Measurements from ENCODE around the gene NDUFAF2. TPM values are rescaled to one million over a fixed set of nuclear protein-coding genes. Genes with fewer than 3 reads are reported as not detected.

NDUFAF2 gene
- polyA plus RNA-seq, 1 of the 3 experiments (the other 2 are of a cell fraction) = 33.4 TPM

GRCh38 chr5:60916646-60917045 is 28.4 kb upstream of the NDUFAF2 start:
- no peak for DNase-seq
- Histone ChIP-seq H2AFZ (ENCODE audit: low read depth) (no peak overlapping the region), H3K9ac (no peak overlapping the region), H3K27ac (ENCODE audit: low read depth in 2 of 2, low read length in 1 of 2) (no peak overlapping the region), H4K20me1 (ENCODE audit: insufficient read depth) (no peaks in the 10 kb centered on the region), H3K9me3 (no peaks in the 10 kb centered on the region), H3F3A (replicated peaks; ENCODE audit: insufficient read depth) (peaks cover 1% of the 10 kb centered on the region), H3K4me3 (ENCODE audit: low read depth in 2 of 2, low read length in 1 of 2) (no peak overlapping the region), H3K36me3 (replicated peaks in 1 of 2; ENCODE audit: control insufficient read depth in 1 of 2, insufficient read depth in 2 of 2, low read length in 1 of 2) (peaks cover 42 to 45% of the 10 kb centered on the region in 2 experiments), H3K4me1 (ENCODE audit: control insufficient read depth in 1 of 2, insufficient read depth in 2 of 2, low read depth in 1 of 2, low read length in 1 of 2) (no peaks in the 10 kb centered on the region), H3K9me2 (no peaks in the 10 kb centered on the region), H3K27me3 (ENCODE audit: insufficient read depth) (no peaks in the 10 kb centered on the region), H3K4me2 (no peak overlapping the region), H3K79me2 (ENCODE audit: insufficient read depth) (no peaks in the 10 kb centered on the region)
- ChIA-PET POLR2A (no interaction called here), CTCF (no interaction called here)
- TF ChIP-seq GABPA (IDR thresholded peaks at IDR 0.05; ENCODE audit: low read depth) (no peak), TEAD4 (IDR thresholded peaks at IDR 0.05; ENCODE audit: borderline replicate concordance, insufficient read depth) (no peak), SMC3 (IDR thresholded peaks at IDR 0.05; ENCODE audit: low read depth, low read length) (no peak), GATA2 (CRISPR knock-in tag; IDR thresholded peaks at IDR 0.05) (no peak), TCF12 (IDR thresholded peaks at IDR 0.05) (no peak), RXRA (IDR thresholded peaks at IDR 0.05; ENCODE audit: borderline replicate concordance, low read depth) (no peak), SIN3A (IDR thresholded peaks at IDR 0.05; ENCODE audit: borderline replicate concordance, low read depth, low read length) (no peak), RCOR1 (IDR thresholded peaks at IDR 0.05; ENCODE audit: low read length) (no peak), CHD2 (IDR thresholded peaks at IDR 0.05; ENCODE audit: low read length, partially characterized antibody) (no peak), NFIC (IDR thresholded peaks at IDR 0.05; ENCODE audit: borderline replicate concordance) (no peak), EP300 (IDR thresholded peaks at IDR 0.05; ENCODE audit: borderline replicate concordance in 1 of 2, low read depth in 1 of 2, low read length in 1 of 2) (no peak), MEF2A (IDR thresholded peaks at IDR 0.05; ENCODE audit: borderline replicate concordance, low read depth) (no peak), FOXM1 (IDR thresholded peaks at IDR 0.05; ENCODE audit: low read depth) (no peak), JUND (IDR thresholded peaks at IDR 0.05) (no peak), NRF1 (IDR thresholded peaks at IDR 0.05; ENCODE audit: low read depth, low read length) (no peak)

- POLR2A ChIA-PET = no interaction called here
- no peaks in the 10 kb centered on the region for H3K4me1 ChIP-seq (ENCODE audit: control insufficient read depth in 1 of 2, insufficient read depth in 2 of 2, low read depth in 1 of 2, low read length in 1 of 2)
- peaks cover 45 to 48% of the 10 kb centered on the region in 2 experiments for H3K36me3 ChIP-seq (replicated peaks in 1 of 2; ENCODE audit: control insufficient read depth in 1 of 2, insufficient read depth in 2 of 2, low read length in 1 of 2)
- H3K79me2 ChIP-seq (ENCODE audit: insufficient read depth) = no peaks in the 10 kb centered on the region
- H3K9me2 ChIP-seq = no peaks in the 10 kb centered on the region
- H3F3A ChIP-seq (replicated peaks; ENCODE audit: insufficient read depth) = peaks cover 4% of the 10 kb centered on the region
- H2AFZ ChIP-seq (ENCODE audit: low read depth) = no peak overlapping the region
- CTCF ChIA-PET = interaction anchor here (1.2 kb wide), 2 partner anchors 220 to 250 kb away, joined by 3 read pairs; no protein-coding TSS in a partner anchor
- no peaks in the 10 kb centered on the region for H3K9me3 ChIP-seq
- no peak overlapping the region for H3K27ac ChIP-seq (ENCODE audit: low read depth in 2 of 2, low read length in 1 of 2)
- no peak overlapping the region for H3K4me2 ChIP-seq
- H3K4me3 ChIP-seq (ENCODE audit: low read depth in 2 of 2, low read length in 1 of 2) = no peak overlapping the region
- 91% methylated on average over 2 of the region's 2 CpGs for WGBS (ENCODE audit: low lambda C conversion rate)
- no peaks in the 10 kb centered on the region for H3K27me3 ChIP-seq (ENCODE audit: insufficient read depth)
- no peaks in the 10 kb centered on the region for H4K20me1 ChIP-seq (ENCODE audit: insufficient read depth)
- H3K9ac ChIP-seq = no peak overlapping the region
- no peak for DNase-seq
- TF ChIP-seq FOSL2 (IDR thresholded peaks at IDR 0.05; ENCODE audit: borderline replicate concordance, low read depth) (no peak), EZH2phosphoT487 (IDR thresholded peaks at IDR 0.05; ENCODE audit: borderline replicate concordance, low read depth) (no peak), GATA2 (CRISPR knock-in tag; IDR thresholded peaks at IDR 0.05) (no peak), MEF2A (IDR thresholded peaks at IDR 0.05; ENCODE audit: borderline replicate concordance, low read depth) (no peak), GABPA (IDR thresholded peaks at IDR 0.05; ENCODE audit: low read depth) (no peak), JUND (IDR thresholded peaks at IDR 0.05) (no peak), ELF1 (IDR thresholded peaks at IDR 0.05) (no peak), NFIC (IDR thresholded peaks at IDR 0.05; ENCODE audit: borderline replicate concordance) (no peak), MXI1 (IDR thresholded peaks at IDR 0.05; ENCODE audit: low read depth, low read length) (no peak), USF2 (IDR thresholded peaks at IDR 0.05; ENCODE audit: borderline replicate concordance, low read depth, low read length) (no peak), CHD2 (IDR thresholded peaks at IDR 0.05; ENCODE audit: low read length, partially characterized antibody) (no peak), TAF1 (IDR thresholded peaks at IDR 0.05; ENCODE audit: borderline replicate concordance, low read depth, low read length) (no peak), FOXM1 (IDR thresholded peaks at IDR 0.05; ENCODE audit: low read depth) (no peak), RFX5 (IDR thresholded peaks at IDR 0.05; ENCODE audit: low read length) (no peak)
- TF ChIP-seq, protein P1, sequence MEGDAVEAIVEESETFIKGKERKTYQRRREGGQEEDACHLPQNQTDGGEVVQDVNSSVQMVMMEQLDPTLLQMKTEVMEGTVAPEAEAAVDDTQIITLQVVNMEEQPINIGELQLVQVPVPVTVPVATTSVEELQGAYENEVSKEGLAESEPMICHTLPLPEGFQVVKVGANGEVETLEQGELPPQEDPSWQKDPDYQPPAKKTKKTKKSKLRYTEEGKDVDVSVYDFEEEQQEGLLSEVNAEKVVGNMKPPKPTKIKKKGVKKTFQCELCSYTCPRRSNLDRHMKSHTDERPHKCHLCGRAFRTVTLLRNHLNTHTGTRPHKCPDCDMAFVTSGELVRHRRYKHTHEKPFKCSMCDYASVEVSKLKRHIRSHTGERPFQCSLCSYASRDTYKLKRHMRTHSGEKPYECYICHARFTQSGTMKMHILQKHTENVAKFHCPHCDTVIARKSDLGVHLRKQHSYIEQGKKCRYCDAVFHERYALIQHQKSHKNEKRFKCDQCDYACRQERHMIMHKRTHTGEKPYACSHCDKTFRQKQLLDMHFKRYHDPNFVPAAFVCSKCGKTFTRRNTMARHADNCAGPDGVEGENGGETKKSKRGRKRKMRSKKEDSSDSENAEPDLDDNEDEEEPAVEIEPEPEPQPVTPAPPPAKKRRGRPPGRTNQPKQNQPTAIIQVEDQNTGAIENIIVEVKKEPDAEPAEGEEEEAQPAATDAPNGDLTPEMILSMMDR (IDR thresholded peaks at IDR 0.05) = no peak
- TF ChIP-seq, protein P2, sequence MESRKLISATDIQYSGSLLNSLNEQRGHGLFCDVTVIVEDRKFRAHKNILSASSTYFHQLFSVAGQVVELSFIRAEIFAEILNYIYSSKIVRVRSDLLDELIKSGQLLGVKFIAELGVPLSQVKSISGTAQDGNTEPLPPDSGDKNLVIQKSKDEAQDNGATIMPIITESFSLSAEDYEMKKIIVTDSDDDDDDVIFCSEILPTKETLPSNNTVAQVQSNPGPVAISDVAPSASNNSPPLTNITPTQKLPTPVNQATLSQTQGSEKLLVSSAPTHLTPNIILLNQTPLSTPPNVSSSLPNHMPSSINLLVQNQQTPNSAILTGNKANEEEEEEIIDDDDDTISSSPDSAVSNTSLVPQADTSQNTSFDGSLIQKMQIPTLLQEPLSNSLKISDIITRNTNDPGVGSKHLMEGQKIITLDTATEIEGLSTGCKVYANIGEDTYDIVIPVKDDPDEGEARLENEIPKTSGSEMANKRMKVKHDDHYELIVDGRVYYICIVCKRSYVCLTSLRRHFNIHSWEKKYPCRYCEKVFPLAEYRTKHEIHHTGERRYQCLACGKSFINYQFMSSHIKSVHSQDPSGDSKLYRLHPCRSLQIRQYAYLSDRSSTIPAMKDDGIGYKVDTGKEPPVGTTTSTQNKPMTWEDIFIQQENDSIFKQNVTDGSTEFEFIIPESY (IDR thresholded peaks at IDR 0.05; ENCODE audit: borderline replicate concordance, low read depth) = no peak
- TF ChIP-seq, protein P3, sequence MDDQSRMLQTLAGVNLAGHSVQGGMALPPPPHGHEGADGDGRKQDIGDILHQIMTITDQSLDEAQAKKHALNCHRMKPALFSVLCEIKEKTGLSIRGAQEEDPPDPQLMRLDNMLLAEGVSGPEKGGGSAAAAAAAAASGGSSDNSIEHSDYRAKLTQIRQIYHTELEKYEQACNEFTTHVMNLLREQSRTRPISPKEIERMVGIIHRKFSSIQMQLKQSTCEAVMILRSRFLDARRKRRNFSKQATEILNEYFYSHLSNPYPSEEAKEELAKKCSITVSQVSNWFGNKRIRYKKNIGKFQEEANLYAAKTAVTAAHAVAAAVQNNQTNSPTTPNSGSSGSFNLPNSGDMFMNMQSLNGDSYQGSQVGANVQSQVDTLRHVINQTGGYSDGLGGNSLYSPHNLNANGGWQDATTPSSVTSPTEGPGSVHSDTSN (IDR thresholded peaks at IDR 0.05) = no peak
These were observed 26.5 kb upstream of the NDUFAF2 start for GRCh38 chr5:60918466-60918865.

Measured in SK-N-SH (cell line).